Measurements from ENCODE around the gene VBP1.
"Not testable (repeated sequence)": the region's sequence is repeated elsewhere in the genome, so short reads cannot be mapped to it uniquely, and the experiment has no call there.

The VBP1 gene, protein sequence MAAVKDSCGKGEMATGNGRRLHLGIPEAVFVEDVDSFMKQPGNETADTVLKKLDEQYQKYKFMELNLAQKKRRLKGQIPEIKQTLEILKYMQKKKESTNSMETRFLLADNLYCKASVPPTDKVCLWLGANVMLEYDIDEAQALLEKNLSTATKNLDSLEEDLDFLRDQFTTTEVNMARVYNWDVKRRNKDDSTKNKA

DNA sequence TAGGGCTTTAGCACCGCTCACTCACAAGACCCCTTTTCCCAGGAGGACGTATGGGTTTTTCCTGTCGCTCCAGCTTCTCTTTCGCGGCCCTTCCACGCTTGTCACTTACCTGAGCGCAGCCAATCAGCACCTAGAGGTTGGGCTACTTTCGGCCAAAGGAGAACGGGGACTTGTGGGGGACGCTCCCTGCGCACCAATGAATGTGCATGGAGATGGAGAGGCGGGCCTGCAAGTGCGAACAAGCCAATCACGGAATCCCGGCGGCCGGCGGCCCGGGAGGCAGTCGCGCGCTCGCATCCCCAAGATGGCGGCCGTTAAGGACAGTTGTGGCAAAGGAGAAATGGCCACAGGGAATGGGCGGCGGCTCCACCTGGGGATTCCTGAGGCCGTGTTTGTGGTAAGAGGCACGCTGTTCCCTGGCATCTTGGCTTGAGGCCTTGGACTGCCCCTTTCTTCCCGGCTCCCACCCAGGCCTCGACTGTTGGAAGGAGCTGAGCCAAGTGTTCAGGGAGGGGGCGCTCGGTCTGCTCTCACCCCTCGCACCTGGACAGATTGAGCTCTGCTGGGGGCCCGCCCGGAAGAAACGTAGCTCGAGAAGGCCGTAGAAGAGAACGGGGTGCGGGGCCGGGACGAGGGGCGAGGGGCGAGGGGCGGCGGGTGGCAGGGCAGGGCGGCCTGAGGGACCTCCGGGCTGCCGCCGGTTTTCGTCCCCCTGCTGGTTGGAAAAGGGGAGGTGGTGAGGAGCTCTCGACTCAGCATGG, at the start of gene VBP1:
Gene VBP1, plus strand, starts transcription at position 282 of the 761 bp plus-strand sequence. Its CDS starts 23 bp downstream, at position 305.
- peak; percentile 67 for DNase-seq (ENCODE audit: low read depth)

DNA sequence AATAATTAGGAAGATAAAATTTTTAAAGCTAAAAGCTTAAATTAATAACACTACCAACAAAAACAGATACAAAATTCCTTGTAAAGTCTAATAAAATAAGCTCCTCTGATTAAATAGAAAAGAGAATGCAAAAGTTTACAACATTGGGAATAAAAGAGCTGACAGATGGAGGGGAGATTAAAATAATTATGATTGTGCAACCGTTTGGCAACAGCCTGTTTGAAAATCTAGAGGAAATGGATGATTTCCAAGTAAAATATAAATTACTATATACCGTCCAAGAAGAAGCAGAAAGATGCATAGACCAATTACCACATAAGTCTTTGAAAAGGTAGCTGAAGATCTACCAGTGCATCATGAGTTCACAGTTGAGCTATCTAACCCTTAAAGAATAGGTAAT, 46.4 kb upstream of the VBP1 start:
- no peak for DNase-seq (ENCODE audit: low read depth)

DNA sequence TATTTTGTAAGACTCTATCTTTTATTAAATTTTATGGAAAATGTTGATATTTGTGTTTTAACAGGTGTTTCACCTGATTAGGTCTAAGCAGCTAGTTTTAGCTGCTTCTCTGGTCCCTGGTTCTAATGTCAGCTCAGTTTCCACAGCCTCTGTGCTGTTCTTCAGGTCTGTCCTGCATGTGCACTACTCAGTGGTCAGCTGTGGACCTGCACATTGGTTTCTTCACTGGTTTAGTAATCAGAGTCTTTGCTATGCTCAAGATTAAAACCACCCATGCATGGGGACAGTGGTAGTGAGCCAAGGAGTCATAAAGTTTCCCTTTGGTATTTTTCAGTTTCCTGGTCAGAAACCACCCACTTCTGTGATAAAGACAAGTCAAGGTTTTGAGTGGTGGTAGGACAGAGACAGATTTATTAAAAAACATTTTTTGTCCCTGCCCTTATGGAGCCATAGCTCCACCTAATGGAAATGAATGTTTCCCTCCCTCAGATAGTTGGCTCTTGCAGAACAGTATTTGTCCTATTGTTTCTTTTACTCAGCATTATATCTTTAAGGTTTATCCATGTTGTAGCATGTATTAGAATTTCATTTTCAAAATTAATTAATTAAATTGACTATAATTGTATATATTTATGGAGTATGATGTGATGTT, 36.8 kb upstream of the VBP1 start:
- no peak for DNase-seq (ENCODE audit: low read depth)

DNA sequence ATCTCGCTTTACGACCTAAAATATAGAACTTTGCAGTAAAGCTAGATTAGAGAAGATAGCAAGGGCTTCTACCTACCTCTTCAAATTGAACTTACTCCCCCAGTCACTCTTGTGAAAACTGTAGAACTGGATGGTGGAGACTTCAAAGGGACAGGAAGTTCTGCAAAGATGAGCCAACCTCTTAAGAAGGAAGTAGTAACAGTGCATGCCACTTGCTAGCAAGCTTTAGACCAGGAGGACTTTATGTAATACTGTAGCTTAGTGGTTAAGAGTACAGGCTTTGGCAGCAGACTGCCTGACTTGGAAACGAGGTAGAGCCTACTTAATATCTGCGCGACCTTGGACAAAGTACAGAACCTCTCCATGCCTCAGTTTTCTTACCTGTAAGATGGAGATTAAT, 27.5 kb upstream of the VBP1 start:
- no peak for DNase-seq (ENCODE audit: low read depth)

DNA sequence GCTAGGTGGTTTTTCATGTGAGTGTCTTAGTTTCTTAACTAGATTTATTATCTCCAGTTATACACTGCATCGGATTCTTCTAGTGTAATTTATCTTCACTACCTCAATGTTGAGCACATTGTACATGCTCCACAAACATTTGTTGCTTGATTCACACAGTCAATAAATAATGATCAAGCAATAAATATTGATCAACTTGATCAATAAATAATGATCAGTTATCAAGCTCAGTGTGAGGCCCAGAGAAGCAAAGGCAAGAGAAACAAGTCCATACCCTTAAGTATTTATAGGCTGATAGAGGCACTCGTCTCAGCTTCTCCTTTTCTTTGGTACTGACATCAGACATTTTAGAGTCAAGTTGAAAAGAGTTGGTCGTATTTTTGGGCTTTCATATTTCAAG, 5.1 kb upstream of the VBP1 start:
- no peak for DNase-seq (ENCODE audit: low read depth)

DNA sequence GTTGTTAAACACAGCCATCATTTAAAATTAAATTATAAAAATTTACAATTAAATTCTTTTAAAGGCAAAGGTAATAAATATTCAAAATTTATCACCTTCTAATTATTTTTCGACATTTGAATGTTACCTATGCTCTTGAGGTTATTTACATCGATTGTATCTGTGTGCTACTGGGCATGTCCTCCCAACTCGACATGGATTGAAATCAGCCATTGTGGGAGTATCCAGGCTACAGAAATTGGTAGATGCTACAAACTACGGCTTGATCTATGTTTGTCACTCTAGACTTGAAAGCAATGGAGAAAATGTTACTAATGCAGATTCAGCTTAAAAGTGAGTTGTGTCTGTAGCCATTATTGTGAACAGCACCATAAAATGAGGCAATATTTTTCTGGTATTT, 2.5 kb upstream of the VBP1 start:
- DNase-seq (ENCODE audit: low read depth): no peak

DNA sequence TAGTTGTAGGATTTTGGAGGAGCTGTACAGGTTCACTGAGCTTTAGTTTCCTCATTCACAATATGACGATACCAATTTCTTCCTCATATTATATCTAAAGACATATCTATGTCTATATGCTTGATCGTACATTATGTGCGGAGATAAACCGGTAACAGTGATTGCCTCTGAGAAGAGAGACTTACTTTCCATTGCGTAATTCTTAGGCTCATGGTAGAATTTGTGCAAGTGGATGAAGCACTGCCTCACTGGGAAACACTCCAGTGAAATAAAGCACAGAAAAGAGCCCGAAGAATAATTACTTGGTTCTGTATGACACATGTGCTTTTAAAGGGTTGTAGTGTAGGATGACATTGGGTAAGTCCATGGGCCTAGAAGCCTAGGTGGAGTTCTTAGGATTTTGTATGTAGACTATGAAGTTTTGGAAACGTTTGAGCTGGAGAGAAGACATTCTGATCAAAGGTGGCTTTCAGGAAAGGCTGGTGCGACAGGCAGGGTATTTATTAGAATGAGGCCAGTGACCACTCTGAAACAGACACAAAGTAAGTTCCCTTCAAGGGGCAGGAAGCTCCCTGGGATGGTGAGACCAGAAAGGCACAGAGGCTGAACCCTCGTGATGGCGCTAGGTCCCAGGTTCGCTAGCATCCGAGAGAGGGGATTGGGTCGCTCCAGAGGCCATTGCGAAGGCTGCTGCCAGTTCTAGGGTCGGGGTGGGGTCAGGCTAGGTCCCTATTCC, 649 bp upstream of the VBP1 start:
- no peak for DNase-seq (ENCODE audit: low read depth)

DNA sequence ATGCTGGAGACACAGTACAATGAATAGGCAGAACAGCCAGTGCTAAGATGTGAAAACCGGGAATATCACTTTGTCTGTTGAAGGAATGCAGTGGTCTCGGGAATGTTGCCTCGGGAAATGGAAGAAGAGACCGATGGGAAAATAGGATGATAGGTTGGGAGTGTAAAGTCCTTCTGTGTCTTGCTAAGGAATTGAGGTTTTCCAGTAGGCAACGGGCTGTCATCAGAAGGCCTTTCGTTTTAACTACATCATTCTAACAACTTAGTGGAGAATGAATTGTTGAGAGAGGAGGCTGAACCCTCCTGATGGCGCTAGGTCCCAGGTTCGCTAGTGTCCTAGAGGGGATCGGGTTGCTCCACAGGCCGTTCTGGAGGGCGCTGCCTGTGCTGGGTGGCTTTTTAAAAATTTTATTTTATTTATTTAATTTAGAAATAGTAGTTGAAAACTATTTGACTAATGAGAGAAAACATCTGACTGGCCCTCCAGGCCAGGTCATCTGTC, 730 bp downstream of the VBP1 start:
- no peak for DNase-seq (ENCODE audit: low read depth)

DNA sequence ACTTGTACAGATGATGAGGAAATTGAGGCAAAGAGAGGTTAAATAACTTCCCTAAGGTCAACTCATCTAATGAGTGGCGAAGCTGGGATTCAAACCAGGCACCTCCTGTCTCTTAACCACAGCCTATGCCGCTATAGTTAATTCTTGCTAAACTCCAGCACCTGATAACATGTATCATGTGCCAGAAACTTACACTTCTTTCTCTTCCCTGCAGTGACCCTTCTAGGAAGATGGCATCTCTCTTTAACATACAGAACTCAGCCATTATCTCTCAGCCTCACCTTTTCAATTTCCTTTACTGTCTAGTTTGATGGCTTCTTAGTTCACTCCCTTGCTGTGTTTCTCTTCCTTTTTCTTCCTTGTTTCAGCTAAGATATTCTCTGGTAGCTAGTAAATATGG, 2.5 kb downstream of the VBP1 start:
- DNase-seq (ENCODE audit: low read depth): no peak

DNA sequence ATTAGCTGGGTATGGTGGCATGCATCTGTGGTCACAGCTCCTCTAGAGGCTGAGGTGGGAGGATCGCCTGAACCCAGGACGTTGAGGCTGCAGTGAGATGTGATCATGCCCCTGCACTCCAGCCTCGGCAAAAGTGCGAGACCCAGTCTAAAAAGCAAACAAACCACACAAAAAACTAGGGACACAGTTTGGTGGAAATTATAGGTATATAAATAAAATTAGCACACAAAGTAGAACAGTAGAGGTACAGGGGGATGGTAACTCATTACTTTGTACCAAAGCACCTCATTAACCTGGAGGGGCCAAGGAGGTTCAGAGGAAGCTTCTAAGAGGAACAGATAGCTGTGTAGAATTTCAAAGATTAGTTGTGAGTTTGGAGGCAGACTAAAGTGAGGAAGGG, 5.1 kb downstream of the VBP1 start:
- no peak for DNase-seq (ENCODE audit: low read depth)

DNA sequence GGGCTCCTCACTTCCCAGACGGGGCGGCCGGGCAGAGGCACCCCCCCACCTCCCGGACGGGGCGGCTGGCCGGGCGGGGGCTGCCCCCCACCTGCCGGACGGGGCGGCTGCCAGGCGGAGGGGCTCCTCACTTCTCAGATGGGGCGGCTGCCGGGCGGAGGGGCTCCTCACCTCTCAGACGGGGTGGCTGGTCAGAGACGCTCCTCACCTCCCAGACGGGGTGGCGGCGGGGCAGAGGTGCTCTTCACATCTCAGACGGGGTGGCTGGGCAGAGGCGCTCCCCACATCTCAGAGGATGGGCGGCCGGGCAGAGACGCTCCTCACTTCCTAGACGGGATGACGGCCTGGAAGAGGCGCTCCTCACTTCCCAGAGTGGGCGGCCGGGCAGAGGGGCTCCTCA, 7.5 kb downstream of the VBP1 start:
- not testable (repeated sequence) for DNase-seq (ENCODE audit: low read depth)

DNA sequence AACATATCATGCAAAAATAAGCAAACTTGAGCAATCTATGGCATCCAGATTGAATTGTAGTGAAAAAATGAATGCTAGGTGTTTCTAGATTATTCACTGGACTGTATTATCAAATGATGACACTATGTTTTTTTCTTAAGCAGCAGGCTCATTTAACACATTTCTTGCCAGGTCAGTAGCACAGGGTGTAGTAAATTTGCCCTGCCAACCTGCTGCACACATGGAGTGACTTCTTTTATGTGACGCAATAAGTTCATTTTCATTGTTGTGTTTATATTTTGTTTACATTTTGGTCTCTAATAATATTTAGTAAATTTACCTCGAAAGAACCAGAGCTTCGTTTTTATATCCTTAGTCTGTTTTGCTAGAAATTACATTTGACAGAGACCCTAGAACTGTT, 9.5 kb downstream of the VBP1 start:
- no peak for DNase-seq (ENCODE audit: low read depth)

DNA sequence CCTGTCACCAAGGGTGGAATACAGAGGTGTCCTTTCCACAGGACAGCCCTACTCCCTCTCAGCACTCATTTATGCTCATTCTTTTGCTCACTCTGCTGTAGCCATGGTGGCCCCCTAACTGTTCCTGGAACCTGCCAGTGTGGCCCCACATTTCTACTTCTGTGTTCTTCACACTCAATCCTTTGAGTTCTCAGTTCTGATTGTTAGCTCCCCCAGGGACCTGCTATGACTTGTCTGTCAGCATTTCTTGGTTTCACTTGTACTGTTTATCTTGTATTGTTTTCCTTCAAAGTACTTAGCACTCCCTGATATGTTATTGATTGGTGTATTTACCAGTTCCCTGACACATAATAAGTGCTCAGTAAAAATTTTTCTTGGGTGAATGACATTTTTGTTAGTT, 14.9 kb downstream of the VBP1 start:
- DNase-seq (ENCODE audit: low read depth): no peak

DNA sequence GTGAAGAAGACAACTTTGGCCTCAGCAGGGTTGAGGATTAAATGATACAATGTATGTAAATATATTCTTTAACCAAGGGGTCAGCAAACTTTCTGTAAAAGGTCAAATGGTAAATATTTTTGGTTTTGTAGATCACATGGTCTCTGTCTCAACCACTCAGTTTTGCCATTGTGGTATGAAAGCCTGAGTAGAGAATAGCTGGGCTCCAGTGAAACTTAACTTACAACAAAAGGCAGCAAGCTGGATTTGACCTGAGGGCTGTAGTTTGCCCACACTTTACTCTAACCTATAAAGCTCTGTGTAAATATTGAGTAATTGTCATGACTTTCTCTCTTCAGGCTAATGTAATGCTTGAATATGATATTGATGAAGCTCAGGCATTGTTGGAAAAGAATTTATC, 19.6 kb downstream of the VBP1 start:
- DNase-seq (ENCODE audit: low read depth): no peak

DNA sequence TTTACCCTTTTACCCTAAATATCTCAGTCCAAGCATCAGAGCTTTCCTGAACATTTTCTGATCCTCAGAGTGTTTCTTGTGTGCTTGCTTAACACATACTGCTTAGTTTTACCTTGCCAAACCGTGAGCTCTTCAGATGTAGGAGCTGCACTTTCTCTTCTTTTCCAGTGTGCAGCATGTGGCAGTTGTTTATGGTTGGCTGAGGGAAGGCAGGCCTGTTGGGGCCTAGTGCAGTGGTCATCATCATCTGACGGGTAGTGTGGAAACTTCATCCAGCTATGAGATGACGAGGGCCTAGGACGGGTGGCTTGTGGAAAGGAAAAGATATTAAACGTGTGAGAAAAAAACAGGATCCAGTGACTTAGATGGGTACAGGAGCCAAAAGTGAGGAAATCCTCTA, 21.5 kb downstream of the VBP1 start:
- DNase-seq (ENCODE audit: low read depth): no peak

DNA sequence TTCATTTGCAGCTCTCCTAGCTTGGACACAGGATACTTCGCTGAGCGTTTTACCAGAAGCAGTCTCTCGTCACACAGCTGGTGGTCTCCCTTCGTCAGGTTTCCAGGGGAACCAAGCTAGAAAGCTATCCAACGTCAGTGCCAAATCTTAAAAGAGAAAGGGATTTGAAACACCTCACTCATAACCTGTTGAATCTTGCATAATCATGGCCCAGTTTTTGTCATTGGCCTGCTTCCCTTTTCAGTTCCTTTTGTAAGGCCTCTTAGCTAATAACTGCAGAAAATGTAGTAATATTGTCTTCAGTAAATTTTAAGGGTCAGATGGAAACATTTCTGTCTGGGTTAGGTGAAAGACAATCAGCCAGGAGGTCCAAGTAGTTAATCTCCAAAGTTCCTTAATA, 26.0 kb downstream of the VBP1 start:
- no peak for DNase-seq (ENCODE audit: low read depth)

DNA sequence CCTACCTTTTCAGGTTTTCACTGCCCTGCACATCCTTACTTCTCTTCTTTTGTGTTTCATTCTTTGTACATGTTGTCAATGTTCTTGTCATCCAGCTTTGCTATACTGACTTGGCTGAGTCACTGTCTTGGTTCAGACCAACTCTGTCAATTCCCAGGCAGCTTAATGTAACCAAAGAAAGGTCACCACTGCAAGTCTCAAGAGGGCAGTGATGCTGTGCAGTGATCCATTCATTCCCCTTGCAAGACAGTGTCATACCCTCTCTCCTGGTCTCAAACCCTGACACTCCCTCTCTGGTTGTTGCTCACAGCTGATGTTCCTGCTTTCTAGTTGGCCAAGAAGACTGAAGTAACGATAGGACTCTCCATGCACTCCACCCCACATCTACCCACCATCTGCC, 30.5 kb downstream of the VBP1 start:
- DNase-seq (ENCODE audit: low read depth): no peak

DNA sequence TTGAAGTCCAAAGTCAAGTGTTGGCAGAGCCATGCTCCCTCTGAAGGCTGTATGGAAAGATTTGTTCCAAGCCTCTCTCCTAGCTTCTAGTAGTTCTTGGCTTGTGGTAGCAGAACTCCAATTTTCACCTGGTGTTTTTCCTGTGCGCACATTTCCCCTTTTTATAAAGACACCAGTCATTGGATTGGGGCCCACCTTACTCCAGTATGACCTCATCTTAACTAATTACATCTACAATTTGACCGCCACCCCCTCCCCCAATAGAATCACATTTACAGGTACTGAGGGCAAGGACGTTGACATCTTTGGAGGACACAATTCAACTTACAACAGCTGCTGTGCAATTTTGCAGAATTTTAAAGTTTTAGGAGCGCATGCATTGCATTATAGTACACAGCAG, 31.2 kb downstream of the VBP1 start:
- DNase-seq (ENCODE audit: low read depth): no peak

DNA sequence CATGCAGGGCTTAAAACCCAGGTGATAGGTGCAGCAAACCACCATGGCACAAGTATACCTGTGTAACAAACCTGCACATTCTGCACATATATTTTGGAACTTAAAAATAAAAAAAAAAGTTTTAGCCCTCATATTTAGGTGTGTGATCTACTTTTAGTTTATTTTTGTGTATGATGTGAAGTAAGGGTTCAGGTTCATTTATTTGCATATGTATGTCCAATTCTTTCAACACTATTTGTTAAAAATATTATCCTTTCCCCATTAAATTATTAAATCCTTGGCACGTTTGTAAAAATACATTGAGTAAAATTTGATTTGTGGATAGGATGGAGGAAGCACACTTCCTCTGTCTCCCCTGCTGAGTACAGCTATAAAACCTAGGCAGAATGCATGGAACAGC, 35.1 kb downstream of the VBP1 start:
- no peak for DNase-seq (ENCODE audit: low read depth)

DNA sequence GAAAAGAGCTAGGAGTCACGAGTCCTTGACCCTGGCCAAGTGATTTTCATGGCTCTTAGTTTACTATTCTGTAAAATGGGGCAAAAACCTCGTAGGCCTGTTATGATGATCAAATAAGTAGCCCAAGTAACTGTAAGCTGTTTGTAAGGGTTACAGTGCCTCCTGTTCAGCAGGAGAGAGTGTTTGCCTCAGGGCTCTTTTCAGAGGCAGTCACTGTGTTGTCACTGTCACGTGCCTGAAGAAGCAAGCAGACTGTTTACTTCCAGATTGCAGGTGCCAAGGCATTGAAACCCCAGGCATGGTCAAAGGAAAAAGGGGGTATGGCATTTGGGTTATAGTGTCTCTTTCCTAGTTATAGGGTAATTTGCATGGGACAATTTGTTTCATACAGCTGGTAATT, 43.5 kb downstream of the VBP1 start:
- DNase-seq (ENCODE audit: low read depth): no peak

DNA sequence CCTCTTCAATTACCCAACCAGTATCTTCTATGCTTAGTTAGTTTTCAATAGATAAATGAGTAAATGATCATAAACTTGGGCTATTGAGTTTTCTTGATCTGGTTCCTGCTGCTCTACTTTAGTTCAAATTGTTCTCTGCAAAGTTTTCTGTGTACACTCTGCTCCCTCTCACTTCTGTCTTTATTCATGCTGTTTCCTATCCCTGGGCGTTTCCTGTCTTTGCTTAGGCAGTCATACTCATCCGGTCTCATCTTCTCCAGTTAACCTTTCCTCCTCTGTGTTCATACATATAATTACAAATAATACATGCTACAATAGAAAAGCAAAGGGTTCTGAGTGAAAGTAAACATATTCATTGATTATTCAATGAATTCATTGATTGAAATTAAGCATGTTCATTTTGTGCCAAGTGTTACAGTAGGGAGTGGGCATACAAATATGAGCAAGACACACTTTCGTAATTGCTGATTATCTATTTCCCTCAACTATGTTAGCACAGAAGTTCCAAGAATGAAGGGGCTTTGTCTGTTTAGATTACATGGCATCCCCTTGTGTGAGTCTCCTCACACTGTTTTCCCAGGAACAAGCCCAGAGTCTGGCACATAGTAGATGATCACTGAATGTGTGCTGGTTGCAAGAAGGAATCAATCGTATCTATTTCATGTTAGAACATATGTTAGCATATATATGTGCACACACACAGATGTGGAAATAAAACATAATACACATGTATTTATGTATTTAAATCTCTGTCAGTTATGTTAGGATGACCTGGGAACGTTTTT, 46.9 kb downstream of the VBP1 start:
- no peak for DNase-seq (ENCODE audit: low read depth)
